HG03457 (cell line): ENCODE results near the gene GHRHR.

Experiments
- ATAC-seq: cut with Tn5 transposase; IDR thresholded peaks from one replicate; pipeline ENCODE4 v1.9.1; 2021; ENCODE audit warnings: moderate number of reproducible peaks; ENCODE audit not compliant: unreplicated experiment

Gene GHRHR

GRCh38 chr7:31002256-31002655 lies 38.5 kb downstream of the GHRHR start:
- ATAC-seq, result no peak

- no peak for ATAC-seq
These were observed 39.3 kb downstream of the GHRHR start for GRCh38 chr7:31003097-31003496.

GRCh38 chr7:31003721-31004120 lies 40.0 kb downstream of the GHRHR start:
- no peak for ATAC-seq

DNA sequence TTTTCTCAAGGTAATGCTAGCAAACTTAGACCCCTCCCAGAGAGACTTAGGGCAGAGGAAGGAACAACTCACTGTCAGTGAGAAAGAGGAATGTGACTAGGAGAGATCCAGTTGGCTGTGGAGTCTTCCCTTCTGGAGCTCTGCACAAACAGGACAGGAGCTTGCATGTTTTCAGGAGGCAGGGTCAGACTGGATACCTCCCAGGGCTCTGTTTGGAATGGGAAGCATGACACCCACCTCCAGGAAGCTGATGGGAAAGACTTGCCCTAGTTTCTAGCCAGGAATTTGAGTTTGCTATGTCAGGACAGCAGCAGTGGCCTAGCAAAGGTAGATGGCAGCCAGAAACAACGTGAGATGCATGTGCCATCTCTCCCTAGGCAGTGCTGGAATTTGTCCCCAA lies 40.6 kb downstream of the GHRHR start:
- no peak for ATAC-seq

DNA sequence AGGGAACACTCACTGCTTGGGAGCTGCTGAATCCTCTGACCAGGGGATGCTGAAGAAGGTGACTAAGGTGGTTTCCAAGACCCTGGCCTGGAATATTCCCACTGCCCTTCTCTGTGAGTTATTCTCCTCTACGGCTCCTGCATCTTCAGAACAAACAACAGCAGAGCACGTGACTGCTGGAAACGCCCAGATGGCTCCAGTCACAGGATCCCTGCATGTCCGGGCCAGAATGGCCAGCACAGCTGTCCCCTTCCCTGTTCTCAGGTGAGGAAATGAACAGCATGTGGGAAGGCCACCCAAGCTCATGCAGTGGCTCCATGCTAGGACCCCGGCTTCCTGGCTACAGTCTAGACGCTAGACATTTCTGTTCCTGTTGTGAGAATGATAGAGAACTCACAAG lies 43.1 kb downstream of the GHRHR start:
- no peak for ATAC-seq

DNA sequence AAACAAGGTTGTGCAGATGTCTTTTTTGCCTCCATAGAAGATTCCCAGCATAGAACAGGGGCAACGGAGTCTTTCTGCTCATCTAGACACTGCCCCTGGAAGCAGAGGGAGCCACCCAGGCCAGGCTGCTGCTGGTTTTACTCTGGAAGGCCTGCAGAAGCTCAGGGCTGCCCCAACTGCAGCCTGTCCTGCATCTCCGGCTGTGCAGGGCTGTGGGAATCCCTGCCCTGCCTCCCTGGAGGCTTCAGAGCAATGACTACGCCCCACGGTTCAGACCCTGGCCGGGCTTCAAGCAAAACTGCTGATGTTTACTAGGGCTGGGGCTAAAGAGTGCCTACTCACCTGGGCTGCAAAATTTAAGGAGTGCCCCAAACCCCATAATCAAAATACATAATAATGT lies 43.9 kb downstream of the GHRHR start:
- no peak for ATAC-seq

DNA sequence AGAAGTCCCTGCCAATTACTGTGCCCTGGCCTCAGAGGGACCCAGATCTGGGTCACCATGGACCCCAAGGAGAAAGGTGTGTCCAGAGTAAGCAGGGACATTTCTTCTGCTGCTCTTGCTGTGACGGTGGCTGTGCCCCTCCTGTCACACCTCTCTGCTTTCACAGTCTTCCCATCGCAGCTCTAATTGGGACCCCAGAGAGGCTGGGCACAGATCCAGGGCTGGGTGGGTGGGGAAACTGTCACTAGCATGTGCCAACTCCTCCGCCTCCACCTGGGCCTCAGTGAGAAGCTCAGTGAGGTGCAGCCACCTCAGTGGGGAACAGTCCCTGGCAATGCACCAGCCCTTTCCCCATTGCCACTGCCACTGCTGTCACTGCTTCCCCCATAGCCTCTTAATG lies 51.1 kb downstream of the GHRHR start:
- no peak for ATAC-seq

DNA sequence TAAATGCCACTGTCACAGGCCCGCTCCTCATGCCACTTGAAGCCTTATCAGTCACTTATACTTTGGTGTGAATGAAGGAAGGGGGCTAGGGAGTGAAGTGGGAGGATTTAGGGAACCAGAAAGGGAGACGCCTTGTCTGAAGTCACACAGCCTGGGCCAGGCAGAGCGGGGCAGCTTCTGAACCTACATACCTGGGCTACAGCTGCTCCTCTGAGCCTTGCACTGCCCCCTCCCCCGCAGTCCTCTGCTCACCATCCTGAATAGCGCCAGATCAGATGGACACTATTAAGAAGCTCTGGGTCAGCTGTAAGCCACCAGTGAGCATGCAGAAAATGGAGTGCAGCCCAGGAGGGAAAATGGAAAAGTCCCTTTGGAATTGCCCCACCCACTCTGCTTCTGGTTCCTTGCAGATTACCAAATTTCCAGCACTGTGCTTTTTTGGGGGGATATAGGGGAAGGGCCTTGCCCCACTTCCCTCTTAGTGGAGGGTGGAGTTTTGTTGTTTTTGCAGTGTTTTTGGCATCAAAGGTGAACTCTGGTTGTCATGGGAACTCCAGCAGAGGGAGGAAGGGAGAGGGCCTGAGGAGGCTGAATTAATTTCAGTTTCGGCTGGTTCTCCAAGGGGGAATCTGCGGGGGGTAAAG lies 53.4 kb downstream of the GHRHR start:
- no peak for ATAC-seq

- ATAC-seq, result no peak
These were observed 54.0 kb downstream of the GHRHR start for GRCh38 chr7:31017721-31018120.

GRCh38 chr7:31019509-31019908 lies 55.8 kb downstream of the GHRHR start:
- ATAC-seq, result no peak

- ATAC-seq, result no peak
These were observed 56.4 kb downstream of the GHRHR start for GRCh38 chr7:31020161-31020560.

DNA sequence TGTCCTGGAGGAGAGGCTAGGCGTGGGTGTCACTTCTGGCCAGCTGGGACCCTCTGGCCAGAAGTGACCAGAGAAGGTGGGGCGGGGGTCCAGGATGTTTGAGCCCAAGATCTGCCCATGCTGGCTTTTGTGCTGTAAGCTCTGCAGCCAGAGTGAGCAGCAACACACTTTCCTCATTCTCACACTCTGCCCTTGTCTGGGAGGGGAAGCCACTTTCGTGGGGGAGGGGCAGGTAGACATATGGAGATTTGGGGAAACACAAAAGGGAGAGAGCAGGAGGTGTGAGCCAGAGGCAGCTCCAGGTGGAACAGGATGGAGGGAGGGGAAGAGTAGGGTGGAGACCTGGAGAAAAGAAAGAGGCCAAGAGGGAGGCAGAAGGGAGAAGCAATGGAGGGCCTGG lies 56.9 kb downstream of the GHRHR start:
- no peak for ATAC-seq

- ATAC-seq, result no peak
These were observed 58.4 kb downstream of the GHRHR start for GRCh38 chr7:31022117-31022516.

DNA sequence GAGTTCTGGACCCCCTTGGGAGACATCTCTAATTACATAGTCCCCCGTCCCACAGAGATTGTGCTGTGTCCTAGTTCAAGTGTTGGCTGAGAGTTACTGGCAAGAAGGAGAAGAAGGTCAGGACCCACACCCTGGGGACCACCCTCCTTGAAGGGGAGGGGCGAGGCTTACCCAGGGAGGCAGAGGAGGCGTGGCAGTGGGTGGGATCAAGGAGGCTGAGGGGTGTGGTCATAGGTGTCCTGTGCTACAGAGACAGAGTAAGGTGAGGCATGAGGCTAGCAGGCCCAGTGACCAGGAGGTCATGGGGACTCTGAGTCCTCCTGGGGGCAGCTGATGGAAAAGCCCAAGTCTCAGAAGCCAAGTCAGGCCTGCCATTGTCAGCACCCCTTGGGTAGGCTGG lies 59.0 kb downstream of the GHRHR start:
- no peak for ATAC-seq

DNA sequence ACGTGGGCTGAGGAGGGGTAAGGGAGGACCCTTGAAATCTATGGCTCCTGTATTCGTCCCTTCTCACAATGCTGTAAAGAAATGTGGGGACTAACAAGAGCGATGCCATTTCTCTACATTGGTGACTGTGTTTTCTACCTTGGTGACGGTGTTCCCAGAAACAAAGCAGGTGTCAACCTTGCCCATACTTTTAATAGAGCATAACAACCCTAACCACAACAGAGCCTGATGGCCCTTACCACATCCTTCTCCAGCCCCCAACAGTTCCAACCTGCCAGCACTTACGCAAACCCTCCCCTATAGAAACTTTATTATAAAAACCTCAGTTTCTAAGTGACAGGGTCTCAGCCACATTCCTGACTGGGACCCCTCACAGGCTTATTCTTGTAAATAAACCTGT lies 60.1 kb downstream of the GHRHR start:
- no peak for ATAC-seq

- ATAC-seq, result no peak
These were observed 63.6 kb downstream of the GHRHR start for GRCh38 chr7:31027161-31027965.

- ATAC-seq, result no peak
These were observed 64.3 kb downstream of the GHRHR start for GRCh38 chr7:31028006-31028405.

DNA sequence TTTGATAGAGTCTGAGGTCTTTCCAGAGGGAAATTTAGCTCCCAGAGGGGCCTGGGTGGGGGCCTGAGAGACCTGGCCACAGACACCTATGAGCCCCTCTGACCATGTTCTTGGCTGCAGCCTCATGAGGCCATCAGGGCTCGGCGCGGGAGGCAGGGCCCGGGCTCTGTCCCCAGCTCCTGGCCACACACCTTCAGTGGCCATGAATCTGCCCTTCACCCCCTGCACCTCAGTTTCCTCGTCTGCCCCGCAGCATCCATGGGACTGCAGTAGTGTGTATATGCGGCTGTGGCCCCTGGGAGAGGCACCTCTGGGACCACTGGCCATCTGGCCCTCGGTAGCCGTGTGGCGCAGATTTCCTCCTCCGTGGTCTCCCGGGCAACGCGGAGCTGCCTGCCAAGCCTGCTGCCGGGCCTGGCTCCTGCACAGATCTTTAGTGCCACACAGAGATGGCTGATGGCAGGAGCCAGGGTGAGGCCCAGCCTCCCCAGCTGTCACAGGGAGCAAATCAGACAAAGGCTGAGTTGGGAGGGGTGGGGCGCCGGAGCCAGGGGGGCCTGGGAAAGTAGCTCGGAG lies 64.8 kb downstream of the GHRHR start:
- no peak for ATAC-seq
